PC-3 (cell line): ENCODE results near the gene STARD10. TPM values are rescaled to one million over a fixed set of nuclear protein-coding genes. Genes with fewer than 3 reads are reported as not detected.

Source experiments
- ATAC-seq: fragments of 200-7000 bp; cut with Tn5 transposase; 2 replicates; pipeline ENCODE4 v1.9.1; 2020; ENCODE audit warnings: mild to moderate bottlenecking, moderate library complexity
- BruUV-seq: library from RNA; stranded (reverse); fragments of 400-500 nt; replicated peaks from 2 replicates; lab custom pipeline; 2021; lab: Mats Ljungman, UMichigan
- CTCF ChIA-PET: fragments of 300-600 bp; sonication (Branson Sonifier 250); formaldehyde crosslinking; loops from one replicate; lab custom pipeline; 2022; ENCODE audit warnings: antibody characterized with exemption; lab: Charles Lee
- POLR2A ChIA-PET: fragments of 300-600 bp; sonication (Branson Sonifier 250); formaldehyde crosslinking; loops from one replicate; lab custom pipeline; 2022; ENCODE audit warnings: antibody characterized with exemption; ENCODE audit not compliant: unreplicated experiment; lab: Charles Lee
- DNase-seq: peaks from one replicate; pipeline ENCODE4 v3.0.0-alpha.2; 2015
- H2AFZ ChIP-seq: fragments of 300-600 bp; sonication (generic); 2 replicates; pipeline ENCODE4 v1.6.0; 2016; ENCODE audit warnings: antibody characterized with exemption, low read length
- H3F3A ChIP-seq: fragments of 300-600 bp; sonication (generic); one replicate; pipeline ENCODE4 v1.6.0; 2017; ENCODE audit warnings: antibody characterized with exemption, low read length, control low read depth, mild to moderate bottlenecking; ENCODE audit not compliant: unreplicated experiment
- H3K27ac ChIP-seq: fragments of 300-600 bp; sonication (generic); 2 replicates; pipeline ENCODE4 v1.5.1; 2016; ENCODE audit warnings: mild to moderate bottlenecking, low read length
- H3K27me3 ChIP-seq: fragments of 300-600 bp; sonication (generic); 2 replicates; pipeline ENCODE4 v1.6.1; 2016; ENCODE audit warnings: low read length, mixed read lengths
- H3K36me3 ChIP-seq: fragments of 300-600 bp; sonication (generic); 2 replicates; pipeline ENCODE4 v1.6.1; 2016; ENCODE audit warnings: low read depth, mixed run types, low read length, mixed read lengths
- H3K4me1 ChIP-seq: fragments of 300-600 bp; sonication (generic); 2 replicates; pipeline ENCODE4 v1.5.1; 2016; ENCODE audit warnings: low read length; ENCODE audit not compliant: insufficient read depth
- H3K4me2 ChIP-seq: fragments of 300-600 bp; sonication (generic); 2 replicates; pipeline ENCODE4 v1.6.0; 2016; ENCODE audit warnings: low read length
- H3K4me3 ChIP-seq: fragments of 300-600 bp; sonication (generic); 2 replicates; pipeline ENCODE4 v1.5.1; 2016; ENCODE audit warnings: mild to moderate bottlenecking, low read length, mixed read lengths
- H3K79me2 ChIP-seq: fragments of 300-600 bp; sonication (generic); 2 replicates; pipeline ENCODE4 v1.6.1; 2017; ENCODE audit warnings: low read length, mixed read lengths
- H3K9ac ChIP-seq: fragments of 300-600 bp; sonication (generic); 2 replicates; pipeline ENCODE4 v1.6.0; 2016; ENCODE audit warnings: mild to moderate bottlenecking, low read length
- H3K9me2 ChIP-seq: fragments of 300-600 bp; sonication (generic); replicated peaks from 2 replicates; pipeline ENCODE4 v1.6.1; 2016; ENCODE audit warnings: mixed run types, low read length, mixed read lengths
- H3K9me3 ChIP-seq: fragments of 300-600 bp; sonication (generic); 2 replicates; pipeline ENCODE4 v1.6.1; 2016; ENCODE audit warnings: low read length, mixed read lengths
- H4K20me1 ChIP-seq: fragments of 300-600 bp; sonication (generic); 2 replicates; pipeline ENCODE4 v1.6.1; 2016; ENCODE audit warnings: low read length, mixed read lengths
- EZH2 ChIP-seq: fragments of 300-600 bp; sonication (generic); IDR thresholded peaks from one replicate; pipeline ENCODE4 v1.6.1; 2017; ENCODE audit warnings: antibody characterized with exemption, mild to moderate bottlenecking, low read length; ENCODE audit not compliant: unreplicated experiment
- EZH2phosphoT487 ChIP-seq: fragments of 300-600 bp; sonication (generic); IDR thresholded peaks from 2 replicates; pipeline ENCODE4 v1.6.1; 2018; ENCODE audit warnings: mild to moderate bottlenecking, antibody characterized with exemption, low read length, borderline replicate concordance
- intact Hi-C: fragments of 100-400 bp; cut with micrococcal nuclease; formaldehyde crosslinking; loops from 2 replicates; pipeline ENCODE4 v1.9.0; 2023
- total RNA-seq: library from RNA; depleted of rRNA; stranded (reverse); fragments of >200 nt; gene quantifications from 2 replicates; pipeline ENCODE4 v1.2.3, GENCODE V29; 2014
- TF ChIP-seq, protein P1 (sequence below): fragments of 300-600 bp; sonication (generic); conservative IDR thresholded peaks from 2 replicates; pipeline ENCODE4 v1.5.1; 2017; ENCODE audit warnings: antibody characterized with exemption, low read depth, mild to moderate bottlenecking, low read length

Gene STARD10
- total RNA-seq, 1 experiment from 2014 or later: 284 TPM

DNA sequence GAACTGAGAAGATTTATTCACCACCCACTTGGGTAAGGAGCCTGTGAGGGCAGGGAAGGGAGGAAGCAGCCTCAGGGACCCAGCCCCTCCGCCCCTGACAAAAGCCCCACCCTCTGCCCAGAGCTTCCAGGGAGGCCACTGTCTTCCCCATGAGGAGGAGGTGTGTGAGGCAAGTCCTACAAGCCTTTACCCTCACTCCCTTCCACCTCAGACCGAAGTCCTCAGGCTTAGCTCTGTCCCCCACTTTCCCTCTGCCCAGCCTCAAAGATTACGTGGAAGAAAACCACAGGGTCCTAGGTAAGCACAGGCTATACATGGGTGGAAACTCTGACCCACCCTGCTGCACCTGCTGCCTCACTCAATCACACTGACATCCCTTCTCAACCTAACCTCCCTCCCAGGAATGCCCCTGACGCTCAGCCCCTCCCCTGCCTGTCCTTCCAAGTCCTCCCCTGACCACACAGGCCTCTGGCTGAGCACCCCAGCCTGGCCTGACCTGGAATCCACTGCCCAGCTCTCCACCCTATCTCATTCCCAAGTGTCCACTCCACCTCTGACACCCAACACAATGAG is 38.0 kb downstream of the STARD10 start:
- H3K27ac ChIP-seq: no peak overlapping the region
- no peak for DNase-seq
- no peak overlapping the region for H3K9ac ChIP-seq
- no peaks in the 10 kb centered on the region for H4K20me1 ChIP-seq
- peaks cover 14% of the 10 kb centered on the region for H3K79me2 ChIP-seq
- H3K4me2 ChIP-seq: no peak overlapping the region
- H3F3A ChIP-seq: no peaks in the 10 kb centered on the region
- H3K27me3 ChIP-seq: no peaks in the 10 kb centered on the region
- intact Hi-C loops: no loop called here
- ATAC-seq: no peak
- TF ChIP-seq EZH2: no peak
- TF ChIP-seq, protein P1, sequence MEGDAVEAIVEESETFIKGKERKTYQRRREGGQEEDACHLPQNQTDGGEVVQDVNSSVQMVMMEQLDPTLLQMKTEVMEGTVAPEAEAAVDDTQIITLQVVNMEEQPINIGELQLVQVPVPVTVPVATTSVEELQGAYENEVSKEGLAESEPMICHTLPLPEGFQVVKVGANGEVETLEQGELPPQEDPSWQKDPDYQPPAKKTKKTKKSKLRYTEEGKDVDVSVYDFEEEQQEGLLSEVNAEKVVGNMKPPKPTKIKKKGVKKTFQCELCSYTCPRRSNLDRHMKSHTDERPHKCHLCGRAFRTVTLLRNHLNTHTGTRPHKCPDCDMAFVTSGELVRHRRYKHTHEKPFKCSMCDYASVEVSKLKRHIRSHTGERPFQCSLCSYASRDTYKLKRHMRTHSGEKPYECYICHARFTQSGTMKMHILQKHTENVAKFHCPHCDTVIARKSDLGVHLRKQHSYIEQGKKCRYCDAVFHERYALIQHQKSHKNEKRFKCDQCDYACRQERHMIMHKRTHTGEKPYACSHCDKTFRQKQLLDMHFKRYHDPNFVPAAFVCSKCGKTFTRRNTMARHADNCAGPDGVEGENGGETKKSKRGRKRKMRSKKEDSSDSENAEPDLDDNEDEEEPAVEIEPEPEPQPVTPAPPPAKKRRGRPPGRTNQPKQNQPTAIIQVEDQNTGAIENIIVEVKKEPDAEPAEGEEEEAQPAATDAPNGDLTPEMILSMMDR: no peak
- no peak for TF ChIP-seq EZH2phosphoT487
- H3K4me1 ChIP-seq: peaks cover 20% of the 10 kb centered on the region
- CTCF ChIA-PET: no interaction called here
- POLR2A ChIA-PET: no interaction called here
- H3K36me3 ChIP-seq: no peaks in the 10 kb centered on the region
- H3K9me2 ChIP-seq: no peaks in the 10 kb centered on the region
- H3K4me3 ChIP-seq: no peak overlapping the region
- no peaks in the 10 kb centered on the region for H3K9me3 ChIP-seq
- no TSS peak for BruUV-seq
- H2AFZ ChIP-seq: no peak overlapping the region

DNA sequence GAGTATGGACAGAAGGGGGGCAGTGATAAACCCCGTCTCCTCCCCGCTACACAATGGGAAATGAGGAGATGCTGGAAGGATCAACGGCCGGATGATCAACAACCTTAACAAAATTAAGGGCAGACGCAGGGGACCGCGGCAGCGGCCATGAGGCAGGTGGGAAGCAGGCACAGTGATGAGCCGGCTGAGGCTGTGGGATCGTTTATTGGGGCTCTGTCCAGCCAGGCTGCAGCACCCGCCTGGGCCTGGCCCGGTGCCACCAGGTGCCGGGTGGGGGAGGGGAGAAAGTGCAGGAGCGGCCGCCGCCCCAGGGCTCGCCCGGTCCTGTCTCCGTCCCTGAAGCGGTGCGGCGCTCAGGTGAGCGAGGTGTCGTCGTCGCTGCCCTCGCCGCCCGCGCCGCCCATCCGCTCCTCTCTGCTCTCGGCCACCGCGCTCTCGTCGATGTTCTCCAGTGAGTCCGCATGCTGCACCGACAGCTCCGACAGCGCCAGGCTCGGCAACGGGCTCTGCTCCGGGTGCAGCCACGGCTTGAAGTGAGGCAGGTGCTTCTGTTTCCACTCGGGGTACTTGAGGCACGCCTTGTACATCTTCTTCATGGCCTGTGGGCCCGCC is 39.2 kb downstream of the STARD10 start:
- Histone ChIP-seq H4K20me1 (no peaks in the 10 kb centered on the region), H3K9me3 (no peaks in the 10 kb centered on the region), H2AFZ (no peak overlapping the region), H3K27me3 (no peaks in the 10 kb centered on the region), H3K4me1 (peaks cover 24% of the 10 kb centered on the region), H3K27ac (no peak overlapping the region), H3K4me2 (no peak overlapping the region), H3K36me3 (no peaks in the 10 kb centered on the region), H3K9me2 (no peaks in the 10 kb centered on the region), H3K9ac (no peak overlapping the region), H3K4me3 (no peak overlapping the region), H3F3A (no peaks in the 10 kb centered on the region), H3K79me2 (peaks cover 25% of the 10 kb centered on the region)
- POLR2A ChIA-PET: no interaction called here
- no peak for DNase-seq
- no peak for ATAC-seq
- CTCF ChIA-PET: no interaction called here
- no TSS peak for BruUV-seq
- TF ChIP-seq EZH2phosphoT487: no peak
- intact Hi-C loops: no loop called here

DNA sequence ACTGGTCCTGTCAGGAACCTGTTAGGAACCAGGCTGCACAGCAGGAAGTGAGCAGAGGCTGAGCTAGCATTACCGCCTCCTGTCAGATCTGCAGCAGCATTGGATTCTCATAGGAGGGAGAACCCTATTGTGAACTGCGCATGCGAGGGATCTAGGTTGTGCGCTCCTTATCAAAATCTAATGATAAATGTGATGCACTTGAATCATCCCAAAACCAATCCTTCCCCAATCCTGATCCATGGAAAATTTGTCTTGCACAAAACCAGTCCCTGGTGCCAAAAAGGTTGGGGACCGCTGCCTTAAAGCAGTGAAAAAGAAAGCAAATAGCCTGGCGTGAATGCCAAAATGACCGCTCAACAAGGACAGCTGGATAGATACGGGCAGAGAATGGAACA is 39.7 kb downstream of the STARD10 start:
- CTCF ChIA-PET: no interaction called here
- DNase-seq (no peak), ATAC-seq (no peak)
- no peak overlapping the region for H3K4me3 ChIP-seq
- POLR2A ChIA-PET: no interaction called here
- H4K20me1 ChIP-seq: no peaks in the 10 kb centered on the region
- intact Hi-C loops: no loop called here
- no peaks in the 10 kb centered on the region for H3K27me3 ChIP-seq
- no TSS peak for BruUV-seq
- H3K9me3 ChIP-seq: no peaks in the 10 kb centered on the region
- peaks cover 28% of the 10 kb centered on the region for H3K79me2 ChIP-seq
- no peaks in the 10 kb centered on the region for H3F3A ChIP-seq
- peaks cover 24% of the 10 kb centered on the region for H3K4me1 ChIP-seq
- H3K27ac ChIP-seq: no peak overlapping the region
- no peak for TF ChIP-seq EZH2
- no peak for TF ChIP-seq EZH2phosphoT487
- TF ChIP-seq, protein P1: no peak
- no peaks in the 10 kb centered on the region for H3K36me3 ChIP-seq
- H3K9ac ChIP-seq: no peak overlapping the region
- H2AFZ ChIP-seq: no peak overlapping the region
- H3K9me2 ChIP-seq: no peaks in the 10 kb centered on the region
- H3K4me2 ChIP-seq: no peak overlapping the region
